ENCODE data around the gene ZNF20.
"Not testable (repeated sequence)": the region's sequence is repeated elsewhere in the genome, so short reads cannot be mapped to it uniquely, and the experiment has no call there.

The ZNF20 gene

GRCh38 chr19:12111943-12112637 lies 28.1 kb downstream of the ZNF20 start:
- no peak overlapping the region for H3K27ac ChIP-seq

GRCh38 chr19:12111176-12111575 lies 29.0 kb downstream of the ZNF20 start:
- H2AFZ ChIP-seq (ENCODE audit: low read depth): no peak overlapping the region
- no peak overlapping the region for H3K9ac ChIP-seq
- no peak overlapping the region for H3K4me2 ChIP-seq
- no peaks in the 10 kb centered on the region for H4K20me1 ChIP-seq (ENCODE audit: insufficient read depth)
- H3K27me3 ChIP-seq (ENCODE audit: insufficient read depth, low read depth): no peaks in the 10 kb centered on the region
- no peak overlapping the region for H3K4me3 ChIP-seq (IDR thresholded peaks at IDR 0.05; ENCODE audit: insufficient read depth, low read depth, low read length)
- H3K36me3 ChIP-seq (ENCODE audit: insufficient read depth): no peaks in the 10 kb centered on the region
- no peak for TF ChIP-seq CTCF (conservative IDR thresholded peaks at IDR 0.05; ENCODE audit: low read depth, low read length)
- H3K79me2 ChIP-seq (ENCODE audit: insufficient read depth, low read depth): no peaks in the 10 kb centered on the region
- H3K27ac ChIP-seq: no peak overlapping the region
- no peaks in the 10 kb centered on the region for H3K4me1 ChIP-seq (ENCODE audit: low read depth, poor library complexity, severe bottlenecking)

More at GRCh38 chr19:12111943-12112637, 28.1 kb downstream of the ZNF20 start:
- no peak overlapping the region for H3K4me2 ChIP-seq
- H3K36me3 ChIP-seq (ENCODE audit: insufficient read depth): no peaks in the 10 kb centered on the region
- TF ChIP-seq CTCF (conservative IDR thresholded peaks at IDR 0.05; ENCODE audit: low read depth, low read length): no peak
- no peaks in the 10 kb centered on the region for H4K20me1 ChIP-seq (ENCODE audit: insufficient read depth)
- H3K27me3 ChIP-seq (ENCODE audit: insufficient read depth, low read depth): no peaks in the 10 kb centered on the region
- H2AFZ ChIP-seq (ENCODE audit: low read depth): no peak overlapping the region
- H3K4me3 ChIP-seq (IDR thresholded peaks at IDR 0.05; ENCODE audit: insufficient read depth, low read depth, low read length): no peak overlapping the region
- H3K4me1 ChIP-seq (ENCODE audit: low read depth, poor library complexity, severe bottlenecking): no peaks in the 10 kb centered on the region
- no peaks in the 10 kb centered on the region for H3K79me2 ChIP-seq (ENCODE audit: insufficient read depth, low read depth)
- H3K9ac ChIP-seq: no peak overlapping the region

GRCh38 chr19:12103909-12104308 lies 36.2 kb downstream of the ZNF20 start:
- H3K27me3 ChIP-seq (ENCODE audit: insufficient read depth, low read depth); H3K4me2 ChIP-seq; H3K79me2 ChIP-seq (ENCODE audit: insufficient read depth, low read depth); H3K4me1 ChIP-seq (ENCODE audit: low read depth, poor library complexity, severe bottlenecking); H3K36me3 ChIP-seq (ENCODE audit: insufficient read depth); H2AFZ ChIP-seq (ENCODE audit: low read depth); H3K4me3 ChIP-seq (IDR thresholded peaks at IDR 0.05; ENCODE audit: insufficient read depth, low read depth, low read length); H4K20me1 ChIP-seq (ENCODE audit: insufficient read depth); H3K27ac ChIP-seq; H3K9ac ChIP-seq: not testable (repeated sequence)

GRCh38 chr19:12098040-12098439 lies 42.1 kb downstream of the ZNF20 start:
- H3K27ac ChIP-seq: no peak overlapping the region
- no peaks in the 10 kb centered on the region for H3K36me3 ChIP-seq (ENCODE audit: insufficient read depth)
- H3K79me2 ChIP-seq (ENCODE audit: insufficient read depth, low read depth): no peaks in the 10 kb centered on the region
- H3K4me2 ChIP-seq: no peak overlapping the region
- no peaks in the 10 kb centered on the region for H4K20me1 ChIP-seq (ENCODE audit: insufficient read depth)
- no peaks in the 10 kb centered on the region for H3K4me1 ChIP-seq (ENCODE audit: low read depth, poor library complexity, severe bottlenecking)
- TF ChIP-seq CTCF (conservative IDR thresholded peaks at IDR 0.05; ENCODE audit: low read depth, low read length): no peak
- no peak overlapping the region for H3K9ac ChIP-seq
- no peak overlapping the region for H2AFZ ChIP-seq (ENCODE audit: low read depth)
- H3K4me3 ChIP-seq (IDR thresholded peaks at IDR 0.05; ENCODE audit: insufficient read depth, low read depth, low read length): no peak overlapping the region
- H3K27me3 ChIP-seq (ENCODE audit: insufficient read depth, low read depth): no peaks in the 10 kb centered on the region

- Histone ChIP-seq H3K4me3 (IDR thresholded peaks at IDR 0.05; ENCODE audit: insufficient read depth, low read depth, low read length) (no peak overlapping the region), H3K27me3 (ENCODE audit: insufficient read depth, low read depth) (no peaks in the 10 kb centered on the region), H3K4me1 (ENCODE audit: low read depth, poor library complexity, severe bottlenecking) (no peaks in the 10 kb centered on the region), H4K20me1 (ENCODE audit: insufficient read depth) (no peaks in the 10 kb centered on the region), H2AFZ (ENCODE audit: low read depth) (no peak overlapping the region), H3K4me2 (no peak overlapping the region), H3K36me3 (ENCODE audit: insufficient read depth) (no peaks in the 10 kb centered on the region), H3K9ac (no peak overlapping the region), H3K79me2 (ENCODE audit: insufficient read depth, low read depth) (no peaks in the 10 kb centered on the region), H3K27ac (no peak overlapping the region)
- no peak for TF ChIP-seq CTCF (conservative IDR thresholded peaks at IDR 0.05; ENCODE audit: low read depth, low read length)
These were observed 44.9 kb downstream of the ZNF20 start for GRCh38 chr19:12095111-12095790.
